Suprapubic skin (tissue), 4 donors: Measurements from ENCODE around the gene PAX7. TPM values are rescaled to one million over a fixed set of nuclear protein-coding genes. Genes with fewer than 3 reads are reported as not detected.
A peak's percentile ranks its signal among the peaks of the same experiment; 100 is the strongest.

Experiments
- DNase-seq, 2 donors: peaks; one replicate each; pipeline ENCODE4 v3.0.0-alpha.2; 2019; ENCODE audit warnings: low spot score in 2 of 2
- H3K27ac ChIP-seq: fragments of 200-600 bp; sonication (generic); one replicate; pipeline ENCODE4 v1.5.1; 2019
- H3K27me3 ChIP-seq: fragments of 200-600 bp; sonication (generic); one replicate; pipeline ENCODE4 v1.5.1; 2019
- H3K36me3 ChIP-seq: fragments of 200-600 bp; sonication (generic); one replicate; pipeline ENCODE4 v1.5.1; 2019
- H3K4me1 ChIP-seq: fragments of 200-600 bp; sonication (generic); one replicate; pipeline ENCODE4 v1.5.1; 2019
- H3K4me3 ChIP-seq: fragments of 200-600 bp; sonication (generic); one replicate; pipeline ENCODE4 v1.5.1; 2019; ENCODE audit warnings: mild to moderate bottlenecking
- H3K9me3 ChIP-seq: fragments of 200-600 bp; sonication (generic); one replicate; pipeline ENCODE4 v1.5.1; 2019
- CTCF ChIP-seq, 2 donors: fragments of 200-600 bp in 1 of 2; fragments of 450-650 bp in 1 of 2; sonication (generic) in 1 of 2; IDR thresholded peaks; one replicate each; pipeline ENCODE4 v1.5.1; 2016 to 2019; ENCODE audit warnings: antibody characterized with exemption in 2 of 2, mild to moderate bottlenecking in 1 of 2, moderate library complexity in 1 of 2
- EP300 ChIP-seq: sonication (generic); formaldehyde crosslinking; IDR thresholded peaks from one replicate; pipeline ENCODE4 v1.6.1; 2017; ENCODE audit warnings: antibody characterized with exemption
- POLR2A ChIP-seq, 2 donors: fragments of 450-650 bp; IDR thresholded peaks; one replicate each; pipeline ENCODE4 v1.6.1; 2017; ENCODE audit warnings: antibody characterized with exemption in 2 of 2, mild to moderate bottlenecking in 2 of 2, moderate library complexity in 2 of 2
- POLR2AphosphoS5 ChIP-seq, 3 donors: sonication (generic); formaldehyde crosslinking; IDR thresholded peaks; one replicate each; pipeline ENCODE4 v1.6.1; 2017; ENCODE audit warnings: antibody characterized with exemption in 3 of 3
- WGBS: methylation state at CpG from one replicate; pipeline ENCODE4 v1.1.5; 2018; 5-methylcytosine and 5-hydroxymethylcytosine counted together
- total RNA-seq, 4 donors: library from RNA; depleted of rRNA; stranded (reverse); fragments of >200 nt; gene quantifications; one replicate each; pipeline ENCODE4 v1.1.0, GENCODE V29; 2016

PAX7 gene
- total RNA-seq, 4 donors from 2014 or later, result 0.08 TPM; not detected in 3

- H3K27ac ChIP-seq, result no peak overlapping the region
- WGBS, result 58% methylated on average over 4 of the region's 4 CpGs
- no peaks in the 10 kb centered on the region for H3K36me3 ChIP-seq
- no peak overlapping the region for H3K4me3 ChIP-seq
- peaks cover 41% of the 10 kb centered on the region for H3K27me3 ChIP-seq
- TF ChIP-seq POLR2AphosphoS5 (IDR thresholded peaks at IDR 0.05) (no peak), POLR2A (IDR thresholded peaks at IDR 0.05) (no peak), EP300 (no peak), CTCF (IDR thresholded peaks at IDR 0.05) (peak in 1 of 2 donors; percentile 50)
- no peaks in the 10 kb centered on the region for H3K4me1 ChIP-seq
- no peak for DNase-seq
- H3K9me3 ChIP-seq, result no peaks in the 10 kb centered on the region
Observed at GRCh38 chr1:18681423-18681835, 50.8 kb downstream of the PAX7 start.

- no peaks in the 10 kb centered on the region for H3K9me3 ChIP-seq
- no peak overlapping the region for H3K4me3 ChIP-seq
- no peak overlapping the region for H3K27ac ChIP-seq
- no peaks in the 10 kb centered on the region for H3K36me3 ChIP-seq
- no peak for DNase-seq
- no peaks in the 10 kb centered on the region for H3K4me1 ChIP-seq
- TF ChIP-seq EP300 (no peak), POLR2A (IDR thresholded peaks at IDR 0.05) (no peak), CTCF (IDR thresholded peaks at IDR 0.05) (no peak), POLR2AphosphoS5 (IDR thresholded peaks at IDR 0.05) (no peak)
- 29% methylated on average over 1 of the region's 3 CpGs for WGBS
- peaks cover 37% of the 10 kb centered on the region for H3K27me3 ChIP-seq
Observed at GRCh38 chr1:18682375-18682774, 51.7 kb downstream of the PAX7 start.

GRCh38 chr1:18684303-18684702 lies 53.7 kb downstream of the PAX7 start:
- TF ChIP-seq POLR2A (IDR thresholded peaks at IDR 0.05) (no peak), EP300 (no peak), POLR2AphosphoS5 (IDR thresholded peaks at IDR 0.05) (no peak), CTCF (IDR thresholded peaks at IDR 0.05) (no peak)
- Histone ChIP-seq H3K9me3 (no peaks in the 10 kb centered on the region), H3K27ac (no peak overlapping the region), H3K36me3 (no peaks in the 10 kb centered on the region), H3K27me3 (peaks cover 32% of the 10 kb centered on the region), H3K4me1 (no peaks in the 10 kb centered on the region), H3K4me3 (no peak overlapping the region)
- DNase-seq, result no peak
- 68% methylated on average over 9 of the region's 16 CpGs for WGBS

- no peak overlapping the region for H3K27ac ChIP-seq
- no peaks in the 10 kb centered on the region for H3K36me3 ChIP-seq
- DNase-seq, result no peak
- no peaks in the 10 kb centered on the region for H3K4me1 ChIP-seq
- no peaks in the 10 kb centered on the region for H3K9me3 ChIP-seq
- H3K27me3 ChIP-seq, result peaks cover 44% of the 10 kb centered on the region
- WGBS, result 73% methylated on average over 3 of the region's 3 CpGs
- TF ChIP-seq POLR2A (IDR thresholded peaks at IDR 0.05) (no peak), CTCF (IDR thresholded peaks at IDR 0.05) (no peak), POLR2AphosphoS5 (IDR thresholded peaks at IDR 0.05) (no peak), EP300 (no peak)
- no peak overlapping the region for H3K4me3 ChIP-seq
Observed at GRCh38 chr1:18686540-18686939, 55.9 kb downstream of the PAX7 start.

- H3K27me3 ChIP-seq, result peaks cover 51% of the 10 kb centered on the region
- no peak overlapping the region for H3K4me3 ChIP-seq
- no peaks in the 10 kb centered on the region for H3K36me3 ChIP-seq
- DNase-seq, result no peak
- H3K4me1 ChIP-seq, result no peaks in the 10 kb centered on the region
- TF ChIP-seq POLR2A (IDR thresholded peaks at IDR 0.05), result no peak
- no peak for TF ChIP-seq POLR2AphosphoS5 (IDR thresholded peaks at IDR 0.05)
- TF ChIP-seq CTCF (IDR thresholded peaks at IDR 0.05), result no peak
- TF ChIP-seq EP300, result no peak
- WGBS, result 89% methylated on average over 5 of the region's 7 CpGs
- no peak overlapping the region for H3K27ac ChIP-seq
- H3K9me3 ChIP-seq, result no peaks in the 10 kb centered on the region
Observed at GRCh38 chr1:18687273-18687672, 56.6 kb downstream of the PAX7 start.
